ENCODE results near the gene PLCL1. TPM values are rescaled to one million over a fixed set of nuclear protein-coding genes. Genes with fewer than 3 reads are reported as not detected.

Gene PLCL1
- total RNA-seq, 1 experiment from 2014 or later: 0.07 TPM

DNA sequence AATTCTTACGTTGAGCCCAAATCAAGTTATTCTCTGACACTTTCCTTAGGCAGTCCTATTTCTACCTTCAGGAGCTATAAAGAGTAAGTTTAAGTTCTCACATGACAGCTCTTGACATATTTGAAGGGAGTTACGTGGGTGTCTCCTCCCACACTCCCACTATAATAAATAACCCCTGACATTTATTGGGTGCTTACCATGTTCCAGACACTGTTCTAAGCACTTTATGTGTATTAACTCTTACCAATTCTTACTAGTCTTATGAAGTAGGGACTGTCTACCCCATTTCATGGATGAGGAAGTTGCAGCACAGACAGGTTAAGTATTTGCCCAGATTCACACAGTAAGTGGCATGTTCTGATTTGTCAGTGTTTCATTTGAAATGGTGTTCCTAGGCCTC, 17.9 kb downstream of the PLCL1 start:
- ChIA-PET CTCF (no interaction called here), POLR2A (no interaction called here), RAD21 (ENCODE audit: low non-redundant PET in 1 of 2, low total read pairs in 2 of 2, uncharacterized antibody in 2 of 2, unreplicated experiment in 2 of 2) (no interaction called here)
- no peak for TF ChIP-seq SRF (IDR thresholded peaks at IDR 0.05; ENCODE audit: low read depth)
- TF ChIP-seq ELF1 (IDR thresholded peaks at IDR 0.05; ENCODE audit: borderline replicate concordance, low read depth): no peak
- TF ChIP-seq, protein P1, sequence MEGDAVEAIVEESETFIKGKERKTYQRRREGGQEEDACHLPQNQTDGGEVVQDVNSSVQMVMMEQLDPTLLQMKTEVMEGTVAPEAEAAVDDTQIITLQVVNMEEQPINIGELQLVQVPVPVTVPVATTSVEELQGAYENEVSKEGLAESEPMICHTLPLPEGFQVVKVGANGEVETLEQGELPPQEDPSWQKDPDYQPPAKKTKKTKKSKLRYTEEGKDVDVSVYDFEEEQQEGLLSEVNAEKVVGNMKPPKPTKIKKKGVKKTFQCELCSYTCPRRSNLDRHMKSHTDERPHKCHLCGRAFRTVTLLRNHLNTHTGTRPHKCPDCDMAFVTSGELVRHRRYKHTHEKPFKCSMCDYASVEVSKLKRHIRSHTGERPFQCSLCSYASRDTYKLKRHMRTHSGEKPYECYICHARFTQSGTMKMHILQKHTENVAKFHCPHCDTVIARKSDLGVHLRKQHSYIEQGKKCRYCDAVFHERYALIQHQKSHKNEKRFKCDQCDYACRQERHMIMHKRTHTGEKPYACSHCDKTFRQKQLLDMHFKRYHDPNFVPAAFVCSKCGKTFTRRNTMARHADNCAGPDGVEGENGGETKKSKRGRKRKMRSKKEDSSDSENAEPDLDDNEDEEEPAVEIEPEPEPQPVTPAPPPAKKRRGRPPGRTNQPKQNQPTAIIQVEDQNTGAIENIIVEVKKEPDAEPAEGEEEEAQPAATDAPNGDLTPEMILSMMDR (IDR thresholded peaks at IDR 0.05 in 2 of 3, conservative IDR thresholded peaks at IDR 0.05 in 1 of 3; ENCODE audit: borderline replicate concordance in 1 of 3, insufficient read depth in 1 of 3, low read depth in 2 of 3, low read length in 2 of 3): no peak
- TF ChIP-seq POLR2AphosphoS5 (IDR thresholded peaks at IDR 0.05; ENCODE audit: low read depth, low read length): no peak
- no peak for TF ChIP-seq ZNF274 (IDR thresholded peaks at IDR 0.05; ENCODE audit: low read depth, low read length)
- TF ChIP-seq EZH2 (IDR thresholded peaks at IDR 0.05): no peak
- TF ChIP-seq YY1 (IDR thresholded peaks at IDR 0.05; ENCODE audit: extremely low read depth, insufficient replicate concordance, low read depth, low read length): no peak
- TF ChIP-seq TCF7L2 (IDR thresholded peaks at IDR 0.05; ENCODE audit: borderline replicate concordance, extremely low read depth, insufficient read depth, insufficient read length): no peak
- no peak for TF ChIP-seq SP1 (IDR thresholded peaks at IDR 0.05; ENCODE audit: low read depth)
- no peak for TF ChIP-seq CBX3 (IDR thresholded peaks at IDR 0.05; ENCODE audit: low read depth)
- TF ChIP-seq SIN3A (IDR thresholded peaks at IDR 0.05; ENCODE audit: low read depth): no peak
- no peak for TF ChIP-seq EZH2phosphoT487 (IDR thresholded peaks at IDR 0.05; ENCODE audit: borderline replicate concordance)
- TF ChIP-seq, protein P2, sequence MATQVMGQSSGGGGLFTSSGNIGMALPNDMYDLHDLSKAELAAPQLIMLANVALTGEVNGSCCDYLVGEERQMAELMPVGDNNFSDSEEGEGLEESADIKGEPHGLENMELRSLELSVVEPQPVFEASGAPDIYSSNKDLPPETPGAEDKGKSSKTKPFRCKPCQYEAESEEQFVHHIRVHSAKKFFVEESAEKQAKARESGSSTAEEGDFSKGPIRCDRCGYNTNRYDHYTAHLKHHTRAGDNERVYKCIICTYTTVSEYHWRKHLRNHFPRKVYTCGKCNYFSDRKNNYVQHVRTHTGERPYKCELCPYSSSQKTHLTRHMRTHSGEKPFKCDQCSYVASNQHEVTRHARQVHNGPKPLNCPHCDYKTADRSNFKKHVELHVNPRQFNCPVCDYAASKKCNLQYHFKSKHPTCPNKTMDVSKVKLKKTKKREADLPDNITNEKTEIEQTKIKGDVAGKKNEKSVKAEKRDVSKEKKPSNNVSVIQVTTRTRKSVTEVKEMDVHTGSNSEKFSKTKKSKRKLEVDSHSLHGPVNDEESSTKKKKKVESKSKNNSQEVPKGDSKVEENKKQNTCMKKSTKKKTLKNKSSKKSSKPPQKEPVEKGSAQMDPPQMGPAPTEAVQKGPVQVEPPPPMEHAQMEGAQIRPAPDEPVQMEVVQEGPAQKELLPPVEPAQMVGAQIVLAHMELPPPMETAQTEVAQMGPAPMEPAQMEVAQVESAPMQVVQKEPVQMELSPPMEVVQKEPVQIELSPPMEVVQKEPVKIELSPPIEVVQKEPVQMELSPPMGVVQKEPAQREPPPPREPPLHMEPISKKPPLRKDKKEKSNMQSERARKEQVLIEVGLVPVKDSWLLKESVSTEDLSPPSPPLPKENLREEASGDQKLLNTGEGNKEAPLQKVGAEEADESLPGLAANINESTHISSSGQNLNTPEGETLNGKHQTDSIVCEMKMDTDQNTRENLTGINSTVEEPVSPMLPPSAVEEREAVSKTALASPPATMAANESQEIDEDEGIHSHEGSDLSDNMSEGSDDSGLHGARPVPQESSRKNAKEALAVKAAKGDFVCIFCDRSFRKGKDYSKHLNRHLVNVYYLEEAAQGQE (IDR thresholded peaks at IDR 0.05; ENCODE audit: low read depth): no peak
- TF ChIP-seq, protein P3, sequence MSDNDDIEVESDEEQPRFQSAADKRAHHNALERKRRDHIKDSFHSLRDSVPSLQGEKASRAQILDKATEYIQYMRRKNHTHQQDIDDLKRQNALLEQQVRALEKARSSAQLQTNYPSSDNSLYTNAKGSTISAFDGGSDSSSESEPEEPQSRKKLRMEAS (IDR thresholded peaks at IDR 0.05): no peak
- no peak for TF ChIP-seq ZFX (IDR thresholded peaks at IDR 0.05)
- TF ChIP-seq, protein P4, sequence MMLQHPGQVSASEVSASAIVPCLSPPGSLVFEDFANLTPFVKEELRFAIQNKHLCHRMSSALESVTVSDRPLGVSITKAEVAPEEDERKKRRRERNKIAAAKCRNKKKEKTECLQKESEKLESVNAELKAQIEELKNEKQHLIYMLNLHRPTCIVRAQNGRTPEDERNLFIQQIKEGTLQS (IDR thresholded peaks at IDR 0.05): no peak
- intact Hi-C loops (cut with micrococcal nuclease): no loop called here
- ATAC-seq (no peak), DNase-seq (ENCODE audit: low read depth, low spot score) (no peak)
- Histone ChIP-seq H3K9me3 (ENCODE audit: control insufficient read depth in 1 of 2, insufficient read depth in 1 of 2, low read depth in 1 of 2, low read length in 2 of 2) (no peaks in the 10 kb centered on the region), H3K4me3 (replicated peaks in 1 of 2; ENCODE audit: low read depth in 1 of 2, low read length in 2 of 2) (no peak overlapping the region), H3K9ac (ENCODE audit: low read length) (no peak overlapping the region), H3K4me2 (ENCODE audit: low read length) (no peak overlapping the region), H3K4me1 (ENCODE audit: control insufficient read depth in 1 of 2, insufficient read depth in 2 of 2, low read length in 2 of 2) (no peaks in the 10 kb centered on the region), H3K9me2 (ENCODE audit: insufficient read depth) (no peaks in the 10 kb centered on the region), H4K20me1 (ENCODE audit: insufficient read depth) (no peaks in the 10 kb centered on the region), H3K36me3 (ENCODE audit: control insufficient read depth in 1 of 2, insufficient read depth in 2 of 2, low read length in 2 of 2) (no peaks in the 10 kb centered on the region), H3K27me3 (ENCODE audit: insufficient read depth, low read length) (peaks cover 18% of the 10 kb centered on the region; the same call in 1 of the 2 replicates), H2AFZ (ENCODE audit: low read depth, low read length, poor library complexity, severe bottlenecking) (no peak overlapping the region), H3K27ac (ENCODE audit: low read depth, low read length) (no peak overlapping the region), H3K79me2 (ENCODE audit: insufficient read depth, low read length) (no peaks in the 10 kb centered on the region)
- BruUV-seq (replicated peaks): no TSS peak

Data from HCT116 (cell line).